Activated CD8-positive, alpha-beta T cell treated with anti-CD3 and anti-CD28 coated beads for 36 hours (primary cell): ENCODE data around the gene UPP2. TPM values are rescaled to one million over a fixed set of nuclear protein-coding genes. Genes with fewer than 3 reads are reported as not detected.

ENCODE experiments used
- ATAC-seq: fragments of 200-7000 bp; cut with Tn5 transposase; one replicate; pipeline ENCODE4 v1.10.0; 2021; ENCODE audit warnings: mild to moderate bottlenecking, moderate library complexity
- CTCF ChIA-PET: fragments of 350-600 bp; sonication (Branson Sonifier 250); formaldehyde crosslinking; loops from one replicate; lab custom pipeline; 2021; ENCODE audit warnings: antibody characterized with exemption; lab: Charles Lee
- POLR2A ChIA-PET: fragments of 350-600 bp; sonication (Branson Sonifier 250); formaldehyde crosslinking; loops from one replicate; lab custom pipeline; 2021; ENCODE audit warnings: antibody characterized with exemption; lab: Charles Lee
- DNase-seq: peaks from one replicate; pipeline ENCODE4 v3.0.0-alpha.2; 2020
- H3K27ac Mint-ChIP-seq: one replicate; pipeline ENCODE4 v1.8.0; 2021; ENCODE audit warnings: mild to moderate bottlenecking, mixed read lengths
- H3K27me3 Mint-ChIP-seq: one replicate; pipeline ENCODE4 v1.8.0; 2021; ENCODE audit warnings: mixed read lengths
- H3K36me3 Mint-ChIP-seq: one replicate; pipeline ENCODE4 v1.8.0; 2021; ENCODE audit warnings: low read depth, mixed read lengths
- H3K4me1 Mint-ChIP-seq: one replicate; pipeline ENCODE4 v1.8.0; 2021; ENCODE audit warnings: low read depth, mixed read lengths
- H3K4me3 Mint-ChIP-seq: one replicate; pipeline ENCODE4 v1.8.0; 2021; ENCODE audit warnings: mild to moderate bottlenecking, moderate library complexity, mixed read lengths
- H3K9me3 Mint-ChIP-seq: one replicate; pipeline ENCODE4 v1.8.0; 2021; ENCODE audit warnings: mixed read lengths
- CTCF ChIP-seq: fragments of 200-600 bp; IDR thresholded peaks from one replicate; pipeline ENCODE4 v1.8.0; 2022; ENCODE audit warnings: antibody characterized with exemption, mild to moderate bottlenecking
- intact Hi-C: fragments of 100-400 bp; cut with micrococcal nuclease; formaldehyde crosslinking; loops from one replicate; pipeline ENCODE4 v1.10.0; 2022
- total RNA-seq, 2 experiments: library from RNA; stranded (reverse); gene quantifications; one replicate each; pipeline ENCODE4 v1.2.3, GENCODE V29; 2021

Gene UPP2
- total RNA-seq, 2 experiments from 2014 or later: not detected

DNA sequence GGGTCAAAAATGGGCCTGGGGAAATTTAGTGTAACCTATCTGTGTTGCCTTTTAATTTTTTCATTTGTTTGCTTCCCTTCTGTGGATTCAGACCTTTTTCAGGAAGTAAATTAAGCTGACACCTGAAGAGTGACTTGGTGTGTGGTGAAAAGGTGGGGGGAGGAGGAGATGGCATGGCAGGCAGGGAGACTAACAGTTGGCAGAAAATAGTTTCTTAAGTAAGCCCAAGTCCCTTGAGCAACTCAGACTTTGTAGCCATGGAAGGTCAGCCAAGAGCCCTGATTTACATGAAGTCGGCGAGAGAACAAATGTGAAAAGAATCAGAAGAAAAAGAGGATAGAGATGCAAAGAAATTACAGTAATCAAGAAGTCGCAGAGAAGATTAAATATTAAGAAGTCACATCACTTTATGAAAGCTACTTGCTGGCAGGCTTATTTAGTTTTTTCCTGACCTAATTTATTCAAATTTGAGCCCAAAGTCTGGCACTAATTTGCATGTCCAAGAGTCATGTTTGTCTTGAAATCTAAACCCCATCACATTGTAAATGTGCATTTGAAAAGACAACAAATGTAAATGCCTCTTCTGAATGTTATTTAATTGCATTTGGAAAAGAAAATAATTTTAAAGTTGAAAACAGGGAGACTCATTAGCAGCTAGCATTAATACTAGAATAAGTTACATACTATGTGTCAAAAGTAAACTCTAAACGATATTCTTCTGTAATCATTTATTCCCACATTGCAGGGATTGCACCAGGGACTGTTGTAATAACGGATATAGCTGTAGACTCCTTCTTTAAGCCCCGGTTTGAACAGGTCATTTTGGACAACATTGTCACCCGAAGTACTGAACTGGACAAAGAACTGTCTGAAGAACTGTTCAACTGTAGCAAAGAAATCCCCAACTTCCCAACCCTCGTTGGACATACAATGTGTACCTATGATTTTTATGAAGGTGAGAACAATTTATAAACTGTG lies 19.3 kb downstream of the UPP2 start:
- POLR2A ChIA-PET: no interaction called here
- Mint-ChIP-seq H3K4me3 (no peak overlapping the region), H3K9me3 (no peaks in the 10 kb centered on the region), H3K27ac (no peak overlapping the region), H3K27me3 (no peaks in the 10 kb centered on the region), H3K4me1 (no peaks in the 10 kb centered on the region), H3K36me3 (no peaks in the 10 kb centered on the region)
- ATAC-seq (no peak), DNase-seq (no peak)
- intact Hi-C loops: no loop called here
- TF ChIP-seq CTCF: no peak
- CTCF ChIA-PET: interaction anchor here (1.5 kb wide), 1 partner anchor 11 kb away, joined by 3 read pairs; no protein-coding TSS in a partner anchor

DNA sequence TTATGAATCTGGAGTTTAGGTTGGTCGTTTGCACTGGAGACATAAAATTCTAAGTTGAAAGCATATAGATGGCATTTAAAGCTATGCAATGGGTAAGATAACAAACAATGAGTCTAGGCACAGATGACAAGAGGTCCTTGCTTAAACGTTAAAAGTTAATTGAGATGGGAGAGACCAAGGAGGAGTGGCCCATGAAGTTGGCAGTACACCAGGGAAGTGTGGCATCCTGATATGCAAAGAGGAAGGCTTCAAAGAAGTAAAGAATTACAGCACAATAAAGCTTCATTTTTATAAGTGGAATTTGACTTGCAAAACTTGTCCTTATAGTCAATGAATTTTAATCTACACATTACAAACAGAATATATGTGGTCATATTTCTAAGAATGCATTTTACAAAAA lies 23.2 kb downstream of the UPP2 start:
- Mint-ChIP-seq H3K27me3 (no peaks in the 10 kb centered on the region), H3K4me3 (no peak overlapping the region), H3K27ac (no peak overlapping the region), H3K9me3 (no peaks in the 10 kb centered on the region), H3K4me1 (no peaks in the 10 kb centered on the region), H3K36me3 (no peaks in the 10 kb centered on the region)
- POLR2A ChIA-PET: interaction anchor here (0.6 to 0.7 kb wide), 2 partner anchors 183 to 467 kb away, joined by 3 read pairs; no protein-coding TSS in a partner anchor
- no peak for DNase-seq
- TF ChIP-seq CTCF: no peak
- intact Hi-C loops: no loop called here
- no peak for ATAC-seq
- CTCF ChIA-PET: no interaction called here

GRCh38 chr2:158125756-158126498 lies 24.3 kb downstream of the UPP2 start:
- Mint-ChIP-seq H3K9me3 (no peaks in the 10 kb centered on the region), H3K4me3 (no peak overlapping the region), H3K27ac (no peak overlapping the region), H3K36me3 (no peaks in the 10 kb centered on the region), H3K27me3 (no peaks in the 10 kb centered on the region), H3K4me1 (no peaks in the 10 kb centered on the region)
- ATAC-seq (no peak), DNase-seq (no peak)
- CTCF ChIA-PET: no interaction called here
- intact Hi-C loops: no loop called here
- no peak for TF ChIP-seq CTCF
- POLR2A ChIA-PET: no interaction called here

GRCh38 chr2:158127380-158127804 lies 25.7 kb downstream of the UPP2 start:
- intact Hi-C loops: no loop called here
- DNase-seq: no peak
- CTCF ChIA-PET: no interaction called here
- TF ChIP-seq CTCF: no peak
- POLR2A ChIA-PET: no interaction called here
- H3K4me3 Mint-ChIP-seq: no peak overlapping the region
- no peak for ATAC-seq
- H3K27ac Mint-ChIP-seq: no peak overlapping the region
- no peaks in the 10 kb centered on the region for H3K9me3 Mint-ChIP-seq
- peaks cover 2% of the 10 kb centered on the region for H3K27me3 Mint-ChIP-seq
- H3K4me1 Mint-ChIP-seq: no peaks in the 10 kb centered on the region
- no peaks in the 10 kb centered on the region for H3K36me3 Mint-ChIP-seq
